HS-5 (cell line): ENCODE measurements around the gene SDC3.

Experiments
- DNase-seq: peaks from one replicate; pipeline ENCODE4 v3.0.0-alpha.2; 2012; ENCODE audit warnings: low read depth

Gene SDC3

DNA sequence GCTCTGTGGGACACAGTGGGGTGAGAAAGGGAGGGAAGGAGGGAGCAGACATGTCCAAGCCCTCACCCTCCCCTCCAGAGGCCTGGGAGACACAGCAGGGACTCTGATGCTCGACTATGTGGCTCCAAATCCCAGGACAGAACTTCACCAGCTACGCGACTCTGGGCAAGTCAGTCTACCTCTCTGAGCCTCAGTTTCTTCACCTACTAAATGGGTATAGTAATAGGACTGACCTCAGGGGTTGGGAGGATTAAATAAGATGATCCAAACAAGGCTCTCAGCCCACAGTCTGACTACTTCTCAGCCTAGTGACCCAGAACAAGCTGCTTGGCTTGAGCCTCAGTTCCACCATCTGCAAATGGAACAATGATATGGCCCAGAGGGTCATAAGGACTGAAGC lies 19.6 kb downstream of the SDC3 start:
- DNase-seq: no peak

- DNase-seq: no peak
Measured at GRCh38 chr1:30888391-30888790, 20.2 kb downstream of the SDC3 start.

DNA sequence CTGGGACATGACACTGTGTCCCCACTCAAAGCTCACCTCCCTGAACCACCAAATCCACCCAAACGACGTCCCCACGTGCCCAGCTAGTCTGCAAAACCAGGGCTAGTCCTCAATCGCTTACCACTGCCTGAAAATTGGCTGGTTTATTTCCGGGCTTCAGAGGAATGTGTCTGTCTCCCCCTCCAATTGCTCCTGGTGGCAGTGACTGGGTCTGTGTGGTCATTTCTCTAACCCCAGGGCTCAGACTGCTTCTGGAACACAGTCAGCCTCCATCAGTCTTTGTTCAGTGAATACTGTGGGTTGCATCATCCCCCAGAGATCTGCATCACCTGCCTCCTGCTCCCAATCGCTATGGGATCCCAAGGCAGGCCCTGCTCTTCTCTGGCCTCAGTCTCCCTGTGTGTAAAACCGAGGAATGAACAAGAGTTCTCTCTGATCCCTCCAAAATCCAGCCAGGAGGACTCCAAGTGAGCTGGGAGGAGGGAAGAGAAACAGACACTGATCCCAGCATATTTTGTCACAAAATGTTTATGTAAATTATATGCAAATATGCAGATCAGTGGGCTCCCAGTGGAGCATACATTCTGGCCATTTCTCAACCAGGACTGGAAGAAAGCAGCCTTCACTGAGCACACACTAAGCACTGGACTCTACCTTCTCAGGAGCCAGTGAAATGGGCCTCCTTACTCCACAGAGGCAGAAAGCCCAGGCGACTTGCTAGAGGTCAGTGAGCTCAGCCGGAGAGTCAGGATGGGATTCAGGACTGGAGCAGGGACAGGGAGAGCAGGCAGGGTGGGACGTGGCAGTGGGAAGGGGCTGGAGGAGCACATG lies 20.9 kb downstream of the SDC3 start:
- DNase-seq: no peak

DNA sequence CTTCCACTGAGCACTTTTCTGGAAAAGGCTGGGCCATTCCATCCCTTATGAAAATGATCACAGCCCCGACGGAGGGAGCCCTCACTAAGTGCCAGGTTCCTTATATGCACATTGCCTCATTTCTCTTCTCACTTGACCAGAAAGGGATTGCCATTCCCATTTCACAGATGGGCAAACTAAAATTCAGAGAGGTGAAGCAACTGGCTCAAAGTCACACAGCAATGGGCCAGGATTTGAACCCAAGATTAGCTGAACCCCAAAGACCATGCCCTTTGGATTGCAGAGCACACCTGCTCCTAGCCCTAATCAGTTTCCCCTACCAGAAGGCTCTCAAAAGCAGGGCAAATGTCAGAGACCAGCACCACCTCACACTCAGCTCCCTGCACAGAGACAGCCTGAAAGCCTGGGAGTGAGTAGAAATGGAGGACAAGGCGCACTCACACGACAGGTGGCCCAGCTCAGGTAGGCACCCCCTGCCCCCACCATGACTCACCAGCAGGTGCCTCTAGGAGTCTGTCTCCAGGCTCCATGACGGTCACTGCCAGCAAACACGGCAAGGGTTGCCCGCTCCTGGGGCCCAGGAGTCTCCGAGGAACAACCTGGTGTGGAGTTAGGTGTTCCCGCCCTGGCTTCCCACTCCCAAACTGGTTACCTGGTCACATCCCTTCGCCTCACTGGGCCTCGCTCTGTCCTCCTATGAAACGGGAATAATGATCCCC lies 21.7 kb downstream of the SDC3 start:
- no peak for DNase-seq

GRCh38 chr1:30885570-30886522 lies 22.7 kb downstream of the SDC3 start:
- no peak for DNase-seq

- no peak for DNase-seq
Measured at GRCh38 chr1:30884723-30885122, 23.8 kb downstream of the SDC3 start.

DNA sequence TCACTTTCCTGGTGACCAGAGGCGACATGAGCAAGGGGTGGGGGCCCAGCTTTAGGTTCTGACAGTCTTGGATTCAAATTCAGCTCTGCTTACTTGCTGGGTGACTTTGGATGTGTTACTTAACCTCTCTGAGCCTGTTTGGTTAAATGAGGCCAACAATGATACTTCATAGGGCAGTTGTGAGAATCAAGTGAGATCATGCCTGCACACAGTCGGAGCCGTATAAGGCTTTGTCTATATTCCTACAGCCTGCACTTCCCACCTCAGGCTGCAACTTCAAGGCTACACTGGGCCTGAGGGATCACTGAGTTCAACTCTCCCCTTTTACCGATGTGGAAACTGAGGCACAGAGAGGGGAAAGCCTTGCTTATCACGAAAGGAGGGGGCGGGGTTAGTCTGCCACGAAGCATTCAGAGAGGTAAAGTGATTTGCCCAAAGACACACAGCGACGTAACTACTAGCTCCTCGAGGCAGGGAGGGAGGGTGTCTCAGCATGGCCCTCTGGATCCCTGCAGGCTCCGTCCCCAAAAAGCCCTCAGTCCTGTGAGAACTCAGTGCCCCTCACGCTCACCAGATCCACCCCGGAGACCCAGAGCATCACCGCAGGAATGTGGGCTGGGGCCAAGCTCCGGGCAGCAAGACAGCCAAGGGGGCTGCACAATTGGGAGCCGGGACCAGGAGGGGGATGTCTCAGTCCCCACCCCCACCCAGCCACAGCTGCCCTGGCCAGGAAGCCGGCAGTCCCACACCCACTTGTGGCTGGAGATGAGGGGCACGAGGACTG lies 25.0 kb downstream of the SDC3 start:
- DNase-seq: no peak

- no peak for DNase-seq
Measured at GRCh38 chr1:30882678-30883388, 25.7 kb downstream of the SDC3 start.

DNA sequence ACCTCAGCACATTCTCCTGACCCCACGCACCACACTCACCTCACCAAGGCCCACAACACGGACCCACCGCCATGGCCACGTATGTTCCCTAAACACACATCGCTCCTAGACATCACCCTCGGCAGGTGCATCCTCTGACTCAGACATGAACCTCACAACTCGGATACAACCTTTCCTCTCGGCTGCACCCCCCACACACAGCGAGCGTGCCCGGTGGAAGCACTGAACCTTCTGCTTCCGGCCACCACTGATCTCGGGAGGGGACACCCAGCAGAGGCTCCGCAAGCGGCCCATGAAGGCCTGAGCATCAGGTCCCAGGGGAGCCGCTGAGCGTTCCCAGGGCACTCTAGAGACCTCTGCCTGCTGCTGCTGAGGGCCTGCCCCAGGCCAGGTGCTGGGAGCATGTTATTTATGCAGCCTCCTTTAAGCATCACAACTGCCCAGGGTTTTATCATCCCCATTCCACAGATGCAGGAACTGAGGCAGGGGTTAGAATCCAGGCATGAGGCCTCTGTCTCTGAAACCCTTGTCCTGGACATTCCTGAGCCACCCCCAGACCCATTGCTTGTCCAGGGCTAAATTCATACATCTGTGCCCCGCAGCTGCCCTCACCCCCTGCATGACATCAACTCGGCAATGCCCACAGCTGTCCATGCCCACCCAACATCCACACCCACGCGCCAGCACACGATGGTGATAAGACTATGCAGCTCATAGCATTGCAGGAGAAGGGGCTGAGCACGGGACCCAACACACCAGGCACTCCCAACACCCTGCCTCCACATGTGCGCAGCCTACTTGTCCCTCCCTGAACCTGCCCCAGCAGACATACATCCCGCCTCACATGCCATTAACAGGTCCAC lies 27.0 kb downstream of the SDC3 start:
- DNase-seq: no peak

GRCh38 chr1:30880678-30881318 lies 27.8 kb downstream of the SDC3 start:
- DNase-seq: no peak

GRCh38 chr1:30879940-30880677 lies 28.4 kb downstream of the SDC3 start:
- no peak for DNase-seq

- DNase-seq: no peak
Measured at GRCh38 chr1:30879126-30879786, 29.3 kb downstream of the SDC3 start.

GRCh38 chr1:30878559-30878958 lies 30.0 kb downstream of the SDC3 start:
- DNase-seq: no peak

DNA sequence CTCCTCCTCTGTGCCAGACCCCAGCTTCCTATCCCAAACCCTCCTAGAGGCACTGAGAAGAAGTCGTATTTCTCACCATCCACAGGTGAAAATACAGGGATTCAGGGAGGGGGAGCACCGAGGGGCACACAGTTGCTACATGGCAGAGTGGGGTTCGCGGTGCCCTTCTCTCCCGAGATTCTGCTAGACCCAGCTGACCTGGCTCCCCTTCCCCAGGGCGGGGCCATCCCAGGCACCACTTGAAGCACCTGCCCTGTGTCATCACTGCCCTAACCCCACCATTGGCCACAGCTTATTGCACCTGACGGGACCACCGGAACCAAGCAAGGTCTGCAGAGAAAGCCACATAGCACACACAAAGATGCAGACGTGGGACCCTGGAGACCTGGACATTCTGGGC lies 30.5 kb downstream of the SDC3 start:
- no peak for DNase-seq

GRCh38 chr1:30877205-30877912 lies 31.2 kb downstream of the SDC3 start:
- no peak for DNase-seq

- no peak for DNase-seq
Measured at GRCh38 chr1:30876451-30877204, 31.9 kb downstream of the SDC3 start.

GRCh38 chr1:30875916-30876315 lies 32.6 kb downstream of the SDC3 start:
- no peak for DNase-seq
